H9 (cell line): ENCODE data around the gene STPG1. TPM values are rescaled to one million over a fixed set of nuclear protein-coding genes. Genes with fewer than 3 reads are reported as not detected.

Experiments used
- DNase-seq: peaks from one replicate; pipeline ENCODE4 v3.0.0-alpha.2; 2017
- H2AFZ ChIP-seq: one replicate; pipeline ENCODE4 v1.6.1; 2013; ENCODE audit warnings: mild to moderate bottlenecking, low read length, control low read depth, moderate library complexity
- H2AK5ac ChIP-seq: 2 replicates; pipeline ENCODE4 v1.6.1; 2013; ENCODE audit warnings: low read length, control low read depth, mixed read lengths; ENCODE audit not compliant: insufficient read length
- H2BK120ac ChIP-seq: one replicate; pipeline ENCODE4 v1.6.1; 2013; ENCODE audit warnings: low read depth, mild to moderate bottlenecking, low read length, control low read depth, inconsistent platforms; ENCODE audit not compliant: poor library complexity, severe bottlenecking
- H2BK12ac ChIP-seq: 2 replicates; pipeline ENCODE4 v1.6.1; 2013; ENCODE audit warnings: low read length, control low read depth, mixed read lengths, low read depth; ENCODE audit not compliant: insufficient read length
- H2BK15ac ChIP-seq: 2 replicates; pipeline ENCODE4 v1.6.1; 2013; ENCODE audit warnings: low read depth, low read length, control low read depth
- H2BK20ac ChIP-seq: one replicate; pipeline ENCODE4 v1.6.1; 2013; ENCODE audit warnings: low read depth, mild to moderate bottlenecking, low read length, control low read depth, inconsistent platforms; ENCODE audit not compliant: poor library complexity, severe bottlenecking
- H2BK5ac ChIP-seq: 2 replicates; pipeline ENCODE4 v1.6.1; 2013; ENCODE audit warnings: low read length, control low read depth, mixed read lengths; ENCODE audit not compliant: insufficient read length
- H3K14ac ChIP-seq: 2 replicates; pipeline ENCODE4 v1.6.1; 2013; ENCODE audit warnings: low read length, control low read depth; ENCODE audit not compliant: insufficient read depth
- H3K18ac ChIP-seq: 2 replicates; pipeline ENCODE4 v1.6.1; 2013; ENCODE audit warnings: low read depth, mild to moderate bottlenecking, mixed read lengths, low read length, control low read depth; ENCODE audit not compliant: insufficient read length
- H3K23ac ChIP-seq: 2 replicates; pipeline ENCODE4 v1.6.1; 2013; ENCODE audit warnings: low read length, control low read depth, mixed read lengths, low read depth; ENCODE audit not compliant: insufficient read length
- H3K23me2 ChIP-seq: 2 replicates; pipeline ENCODE4 v1.6.1; 2013; ENCODE audit warnings: low read depth, mild to moderate bottlenecking, mixed read lengths, low read length, control low read depth; ENCODE audit not compliant: insufficient read length, poor library complexity, severe bottlenecking
- H3K27ac ChIP-seq: 2 replicates; pipeline ENCODE4 v1.5.1; 2013; ENCODE audit warnings: low read length, control low read depth, mixed read lengths, low read depth; ENCODE audit not compliant: insufficient read length
- H3K27me3 ChIP-seq: 2 replicates; pipeline ENCODE4 v1.6.1; 2013; ENCODE audit warnings: low read length, control low read depth, inconsistent platforms; ENCODE audit not compliant: insufficient read depth
- H3K4ac ChIP-seq: 2 replicates; pipeline ENCODE4 v1.6.1; 2013; ENCODE audit warnings: low read depth, mild to moderate bottlenecking, control low read depth, inconsistent platforms, low read length, moderate library complexity
- H3K4me1 ChIP-seq: 2 replicates; pipeline ENCODE4 v1.6.1; 2013; ENCODE audit warnings: low read length, control low read depth, inconsistent platforms; ENCODE audit not compliant: insufficient read depth
- H3K4me2 ChIP-seq: 2 replicates; pipeline ENCODE4 v1.6.1; 2013; ENCODE audit warnings: low read length, control low read depth, mixed read lengths; ENCODE audit not compliant: insufficient read length, insufficient read depth
- H3K56ac ChIP-seq: 2 replicates; pipeline ENCODE4 v1.6.1; 2013; ENCODE audit warnings: low read depth, mild to moderate bottlenecking, mixed read lengths, low read length, control low read depth; ENCODE audit not compliant: insufficient read length
- H3K79me1 ChIP-seq: 2 replicates; pipeline ENCODE4 v1.6.1; 2013; ENCODE audit warnings: low read depth, mild to moderate bottlenecking, moderate library complexity, low read length, control low read depth, inconsistent platforms; ENCODE audit not compliant: insufficient read depth, poor library complexity, severe bottlenecking
- H3K79me2 ChIP-seq: 2 replicates; pipeline ENCODE4 v1.6.1; 2013; ENCODE audit warnings: low read length, control low read depth, inconsistent platforms; ENCODE audit not compliant: insufficient read depth
- H3K9ac ChIP-seq: 2 replicates; pipeline ENCODE4 v1.6.1; 2013; ENCODE audit warnings: low read length, control low read depth, mixed read lengths; ENCODE audit not compliant: insufficient read length; ENCODE audit errors: extremely low read depth
- H3K9me3 ChIP-seq: one replicate; pipeline ENCODE4 v1.6.1; 2013; ENCODE audit warnings: low read depth, low read length, inconsistent platforms; ENCODE audit not compliant: control insufficient read depth
- H3T11ph ChIP-seq: one replicate; pipeline ENCODE4 v1.6.1; 2013; ENCODE audit warnings: mild to moderate bottlenecking, low read length, control low read depth, inconsistent platforms
- H4K20me1 ChIP-seq: one replicate; pipeline ENCODE4 v1.6.1; 2013; ENCODE audit not compliant: control insufficient read depth, insufficient read length, insufficient read depth
- H4K5ac ChIP-seq: 2 replicates; pipeline ENCODE4 v1.6.1; 2013; ENCODE audit warnings: low read depth, mild to moderate bottlenecking, mixed read lengths, low read length, control low read depth; ENCODE audit not compliant: insufficient read length
- H4K8ac ChIP-seq: replicated peaks from 2 replicates; pipeline ENCODE4 v1.6.1; 2013; ENCODE audit warnings: low read length, control low read depth, mixed read lengths, low read depth; ENCODE audit not compliant: insufficient read length
- H4K91ac ChIP-seq: 2 replicates; pipeline ENCODE4 v1.6.1; 2013; ENCODE audit warnings: low read depth, mild to moderate bottlenecking, moderate library complexity, mixed read lengths, low read length, control low read depth; ENCODE audit not compliant: insufficient read length
- H3K27ac Mint-ChIP-seq, 3 experiments: 2 replicates in 2 of 3; 3 replicates in 1 of 3; pipeline ENCODE4 v1.8.0; 2020 to 2021; ENCODE audit warnings: mixed read lengths in 3 of 3, mild to moderate bottlenecking in 1 of 3, moderate library complexity in 1 of 3
- H3K27me3 Mint-ChIP-seq: 2 replicates; pipeline ENCODE4 v1.8.0; 2021; ENCODE audit warnings: low read depth, mild to moderate bottlenecking, moderate library complexity, mixed read lengths
- H3K36me3 Mint-ChIP-seq, 3 experiments: 2 replicates in 2 of 3; 3 replicates in 1 of 3; pipeline ENCODE4 v1.8.0; 2020 to 2021; ENCODE audit warnings: low read depth in 3 of 3, mixed read lengths in 3 of 3; ENCODE audit not compliant: insufficient read depth in 1 of 3
- H3K4me1 Mint-ChIP-seq, 2 experiments: 2 replicates each; pipeline ENCODE4 v1.8.0; 2020; ENCODE audit warnings: mixed read lengths in 2 of 2
- H3K4me3 Mint-ChIP-seq, 2 experiments: 2 replicates in 1 of 2; 3 replicates in 1 of 2; pipeline ENCODE4 v1.8.0; 2020 to 2021; ENCODE audit warnings: mild to moderate bottlenecking in 2 of 2, mixed read lengths in 2 of 2, moderate library complexity in 1 of 2
- H3K9me3 Mint-ChIP-seq, 2 experiments: 2 replicates in 1 of 2; 3 replicates in 1 of 2; pipeline ENCODE4 v1.8.0; 2020; ENCODE audit warnings: mild to moderate bottlenecking in 2 of 2, mixed read lengths in 2 of 2, moderate library complexity in 1 of 2
- CTCF ChIP-seq: fragments of 200-600 bp; sonication (generic); conservative IDR thresholded peaks from 3 replicates; pipeline ENCODE4 v1.8.0; 2021; ENCODE audit warnings: antibody characterized with exemption, mild to moderate bottlenecking
- WGBS: extraction: QIAGEN DNeasy Blood & Tissue Kit; methylation state at CpG from one replicate; pipeline ENCODE4 v1.1.7; 2013; ENCODE audit warnings: missing lambda C conversion rate, low lambda C conversion rate, mixed read lengths; ENCODE audit not compliant: insufficient read length; ENCODE audit errors: extremely low coverage; 5-methylcytosine and 5-hydroxymethylcytosine counted together
- total RNA-seq: library from RNA; stranded (reverse); gene quantifications from 2 replicates; pipeline ENCODE4 v1.2.1, GENCODE V29; 2021

STPG1 gene
- total RNA-seq, 1 experiment from 2014 or later: 8.3 TPM

- peaks cover 8% of the 10 kb centered on the region; the same call in 1 of the 2 replicates for H3K27me3 ChIP-seq
- peak; percentile 51 for DNase-seq
These were observed 91.0 kb downstream of the STPG1 start for GRCh38 chr1:24322470-24323177.

More at GRCh38 chr1:24322470-24323177, 91.0 kb downstream of the STPG1 start:
- Mint-ChIP-seq H3K4me1 (peaks cover 49 to 55% of the 10 kb centered on the region in 2 experiments), H3K4me3 (peak overlapping the region; percentile 76 to 86), H3K36me3 (no peaks in the 10 kb centered on the region), H3K27me3 (peaks cover 65% of the 10 kb centered on the region), H3K27ac (no peak overlapping the region), H3K9me3 (no peaks in the 10 kb centered on the region; a peak in 1 of 5 replicates)
- Histone ChIP-seq H2BK20ac (no peak overlapping the region), H2BK12ac (no peak overlapping the region), H2AFZ (no peak overlapping the region), H2BK15ac (no peak overlapping the region), H3K9me3 (no peaks in the 10 kb centered on the region), H3K79me2 (no peaks in the 10 kb centered on the region), H3K23me2 (peaks cover 15% of the 10 kb centered on the region), H4K5ac (no peak overlapping the region), H4K20me1 (peaks cover 3% of the 10 kb centered on the region), H3K18ac (no peak overlapping the region), H4K8ac (no peak overlapping the region), H3K4me1 (no peaks in the 10 kb centered on the region), H4K91ac (no peak overlapping the region), H3K79me1 (no peaks in the 10 kb centered on the region), H2BK5ac (no peak overlapping the region), H3K14ac (no peak overlapping the region), H3K56ac (no peak overlapping the region), H3K4me2 (peak overlapping the region; percentile 85), H3K4ac (no peak overlapping the region), H2BK120ac (no peak overlapping the region), H3K23ac (no peak overlapping the region), H2AK5ac (no peak overlapping the region), H3K27ac (no peak overlapping the region), H3T11ph (no peak overlapping the region), H3K9ac (no peak overlapping the region)
- WGBS: no CpG with 5 or more reads among the region's 33 CpGs
- TF ChIP-seq CTCF: no peak
